HEK293T (cell line): ENCODE results near the gene MBD4.

ENCODE experiments used
- CTCF ChIA-PET: fragments of 350-600 bp; formaldehyde crosslinking; extraction: SDS; loops from one replicate; lab custom pipeline; 2021; ENCODE audit warnings: antibody characterized with exemption, inconsistent platforms; lab: Yijun Ruan, JAX
- POLR2A ChIA-PET: fragments of 350-600 bp; formaldehyde crosslinking; extraction: SDS; loops from one replicate; lab custom pipeline; 2020; ENCODE audit warnings: antibody characterized with exemption, inconsistent platforms; lab: Yijun Ruan, JAX
- DNase-seq: peaks from one replicate; pipeline ENCODE4 v3.0.0; 2012; ENCODE audit warnings: mixed read lengths; ENCODE audit errors: extremely low spot score
- ARNT ChIP-seq: fragments of 450-650 bp; IDR thresholded peaks from 2 replicates; pipeline ENCODE4 v1.6.1; 2017; ENCODE audit warnings: mild to moderate bottlenecking
- BHLHE40 ChIP-seq: fragments of 450-650 bp; IDR thresholded peaks from 2 replicates; pipeline ENCODE4 v1.6.1; 2016; ENCODE audit warnings: mild to moderate bottlenecking, moderate library complexity, borderline replicate concordance
- CTBP1 ChIP-seq: fragments of 450-650 bp; IDR thresholded peaks from 2 replicates; pipeline ENCODE4 v1.6.1; 2016; ENCODE audit warnings: borderline replicate concordance
- ELF4 ChIP-seq: fragments of 450-650 bp; IDR thresholded peaks from 2 replicates; pipeline ENCODE4 v1.6.1; 2017; ENCODE audit warnings: antibody characterized with exemption
- FOXA1 ChIP-seq: fragments of 450-650 bp; IDR thresholded peaks from 2 replicates; pipeline ENCODE4 v1.6.1; 2016; ENCODE audit warnings: mild to moderate bottlenecking
- FOXK2 ChIP-seq: fragments of 450-650 bp; IDR thresholded peaks from 2 replicates; pipeline ENCODE4 v1.6.1; 2016; ENCODE audit warnings: mild to moderate bottlenecking
- FOXM1 ChIP-seq: fragments of 450-650 bp; IDR thresholded peaks from 2 replicates; pipeline ENCODE4 v1.6.1; 2017; ENCODE audit warnings: mild to moderate bottlenecking, borderline replicate concordance
- HDGF ChIP-seq: fragments of 450-650 bp; IDR thresholded peaks from 2 replicates; pipeline ENCODE4 v1.6.1; 2017; ENCODE audit warnings: antibody characterized with exemption, borderline replicate concordance
- L3MBTL2 ChIP-seq: fragments of 450-650 bp; conservative IDR thresholded peaks from 2 replicates; pipeline ENCODE4 v1.6.1; 2016; ENCODE audit warnings: mild to moderate bottlenecking
- LEF1 ChIP-seq: fragments of 450-650 bp; IDR thresholded peaks from 2 replicates; pipeline ENCODE4 v1.6.1; 2017; ENCODE audit warnings: mild to moderate bottlenecking, borderline replicate concordance
- NFRKB ChIP-seq: fragments of 450-650 bp; IDR thresholded peaks from 2 replicates; pipeline ENCODE4 v1.6.1; 2016; ENCODE audit warnings: mild to moderate bottlenecking, moderate library complexity
- PKNOX1 ChIP-seq: fragments of 450-650 bp; IDR thresholded peaks from 2 replicates; pipeline ENCODE4 v1.6.1; 2016
- SP1 ChIP-seq: fragments of 450-650 bp; IDR thresholded peaks from 2 replicates; pipeline ENCODE4 v1.6.1; 2017
- SUZ12 ChIP-seq: fragments of 450-650 bp; IDR thresholded peaks from 2 replicates; pipeline ENCODE4 v1.6.1; 2016; ENCODE audit warnings: mild to moderate bottlenecking
- TARDBP ChIP-seq: fragments of 450-650 bp; IDR thresholded peaks from 2 replicates; pipeline ENCODE4 v1.6.1; 2016
- ZNF384 ChIP-seq: fragments of 450-650 bp; IDR thresholded peaks from 2 replicates; pipeline ENCODE4 v1.6.1; 2016

Gene MBD4

GRCh38 chr3:129448186-129448895 lies 8.6 kb upstream of the MBD4 start:
- TF ChIP-seq FOXA1: no peak
- no peak for TF ChIP-seq LEF1
- no peak for TF ChIP-seq ELF4
- no peak for TF ChIP-seq L3MBTL2
- no peak for TF ChIP-seq ZNF384
- no peak for TF ChIP-seq PKNOX1
- no peak for TF ChIP-seq SUZ12
- no peak for TF ChIP-seq ARNT
- no peak for TF ChIP-seq CTBP1
- TF ChIP-seq BHLHE40: no peak
- no peak for TF ChIP-seq NFRKB
- no peak for TF ChIP-seq HDGF
- no peak for TF ChIP-seq TARDBP
- no peak for TF ChIP-seq FOXM1
- no peak for TF ChIP-seq FOXK2
- TF ChIP-seq SP1: no peak
- CTCF ChIA-PET: no interaction called here
- POLR2A ChIA-PET: interaction anchor here (2.4 kb wide), 1 partner anchor 9 kb away, joined by 13 read pairs; the partner anchor contains the start of genes IFT122 and MBD4
- DNase-seq: no peak

- DNase-seq: no peak
- no peak for TF ChIP-seq TARDBP
- TF ChIP-seq L3MBTL2: no peak
- TF ChIP-seq HDGF: no peak
- TF ChIP-seq LEF1: no peak
- TF ChIP-seq ELF4: no peak
- no peak for TF ChIP-seq FOXK2
- no peak for TF ChIP-seq ZNF384
- TF ChIP-seq SUZ12: no peak
- TF ChIP-seq ARNT: no peak
- no peak for TF ChIP-seq FOXM1
- TF ChIP-seq PKNOX1: no peak
- POLR2A ChIA-PET: no interaction called here
- CTCF ChIA-PET: no interaction called here
These were observed 7.2 kb upstream of the MBD4 start for GRCh38 chr3:129446926-129447325.

GRCh38 chr3:129445471-129445870 lies 5.7 kb upstream of the MBD4 start:
- POLR2A ChIA-PET: no interaction called here
- TF ChIP-seq NFRKB: no peak
- DNase-seq: no peak
- CTCF ChIA-PET: no interaction called here

GRCh38 chr3:129442947-129443346 lies 3.2 kb upstream of the MBD4 start:
- POLR2A ChIA-PET: no interaction called here
- no peak for DNase-seq
- TF ChIP-seq BHLHE40 (no peak), NFRKB (no peak), LEF1 (no peak), PKNOX1 (no peak), FOXM1 (no peak), HDGF (no peak), SUZ12 (no peak), FOXA1 (no peak), FOXK2 (no peak), ARNT (no peak), SP1 (no peak), L3MBTL2 (no peak), ELF4 (no peak), CTBP1 (no peak), ZNF384 (no peak), TARDBP (no peak)
- CTCF ChIA-PET: no interaction called here

- TF ChIP-seq FOXK2: no peak
- no peak for TF ChIP-seq FOXA1
- no peak for TF ChIP-seq LEF1
- no peak for TF ChIP-seq ARNT
- no peak for TF ChIP-seq TARDBP
- no peak for TF ChIP-seq NFRKB
- ChIA-PET POLR2A (no interaction called here), CTCF (no interaction called here)
- no peak for DNase-seq
These were observed 2.7 kb upstream of the MBD4 start for GRCh38 chr3:129442486-129442885.

- POLR2A ChIA-PET: interaction anchor here (1.3 to 2.4 kb wide), 2 partner anchors 14 to 263 kb away, joined by 3 to 13 read pairs; partner anchors contain the start of gene EFCAB12
- no peak for DNase-seq
- TF ChIP-seq L3MBTL2 (no peak), ARNT (no peak), FOXK2 (no peak), FOXA1 (no peak), SP1 (no peak), SUZ12 (no peak), LEF1 (no peak), BHLHE40 (no peak)
- CTCF ChIA-PET: interaction anchor here (0.8 kb wide), 1 partner anchor 9 kb away, joined by 6 read pairs; no protein-coding TSS in a partner anchor
These were observed 2.0 kb upstream of the MBD4 start for GRCh38 chr3:129441782-129442181.
